NCI-H524 (cell line): Measurements from ENCODE around the gene PNPLA2.
A peak's percentile ranks its signal among the peaks of the same experiment; 100 is the strongest.

ENCODE experiments used
- DNase-seq, 2 experiments: peaks; one replicate each; lab custom pipeline; 2025; lab: John Stamatoyannopoulos, UW

PNPLA2 gene

DNA sequence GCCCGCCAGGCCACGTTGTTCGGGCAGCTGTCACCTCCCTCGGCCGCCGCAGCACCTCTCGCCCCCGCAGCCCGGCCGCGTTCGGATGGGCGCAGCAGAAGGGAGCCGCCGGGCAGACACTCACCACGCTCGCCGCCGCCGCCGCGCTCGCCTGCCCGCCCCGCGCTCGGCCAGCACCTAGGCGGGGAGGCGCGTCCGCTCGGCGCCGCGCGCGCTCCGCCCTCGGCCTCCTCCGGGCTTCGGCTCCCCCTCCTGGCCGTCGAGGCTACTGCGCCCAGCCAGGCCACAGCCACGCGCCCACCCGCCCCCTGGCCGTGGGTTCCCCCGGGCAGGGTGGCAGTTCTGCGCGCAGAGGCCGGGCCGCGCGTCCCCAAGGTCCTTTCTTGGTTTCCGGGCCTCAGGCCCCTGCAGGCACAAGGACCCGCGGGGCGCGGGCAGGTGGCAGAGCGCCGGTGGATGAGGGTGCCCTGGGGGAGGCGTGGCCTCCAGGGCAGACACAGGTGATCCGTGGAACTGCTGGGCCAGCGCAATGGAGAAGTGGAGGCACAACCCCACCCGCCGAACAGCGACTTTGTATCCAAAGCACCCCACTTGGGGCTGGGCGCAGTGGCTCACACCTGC is 20.5 kb upstream of the PNPLA2 start, which contains the start of gene SLC25A22:
SLC25A22 (minus strand) TSS at position 189 of the 621 bp plus-strand sequence. CDS start 3,275 bp downstream, outside the sequence.
- DNase-seq: peak in 1 of 2 experiments; percentile 67

DNA sequence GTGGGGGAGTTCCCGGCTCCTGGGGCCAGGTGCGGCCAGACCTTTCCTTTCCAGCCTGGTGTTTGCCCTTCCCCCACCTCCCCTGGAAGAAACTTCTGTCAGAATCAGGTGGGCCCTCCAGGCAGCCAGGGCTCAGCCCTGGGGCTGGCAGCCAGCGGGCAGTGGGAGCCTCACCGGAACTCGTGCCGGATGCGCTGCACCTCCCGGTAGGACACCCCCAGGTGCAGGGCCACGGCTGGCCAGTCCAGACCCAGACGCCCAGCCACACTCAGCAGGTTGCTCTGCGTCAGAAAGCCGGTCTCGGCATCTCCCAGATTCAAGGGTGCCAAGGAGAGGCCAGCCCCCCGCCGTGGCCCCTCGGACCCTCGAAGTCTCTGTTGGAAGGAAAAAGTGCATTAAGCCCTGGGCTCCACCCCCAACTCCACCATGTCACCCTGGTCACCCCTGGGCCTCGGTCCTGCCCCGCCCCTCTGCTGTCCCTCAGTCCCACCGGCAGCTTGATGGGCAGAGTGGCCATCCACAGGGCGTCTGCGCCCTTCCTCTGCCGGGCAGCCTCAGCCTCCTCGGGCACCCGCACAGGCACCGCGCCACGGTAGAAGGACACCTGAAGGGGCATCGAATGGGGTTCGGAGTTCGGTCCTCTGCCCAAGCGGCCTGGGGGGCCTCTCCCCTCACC is 18.9 kb upstream of the PNPLA2 start:
- no peak for DNase-seq

DNA sequence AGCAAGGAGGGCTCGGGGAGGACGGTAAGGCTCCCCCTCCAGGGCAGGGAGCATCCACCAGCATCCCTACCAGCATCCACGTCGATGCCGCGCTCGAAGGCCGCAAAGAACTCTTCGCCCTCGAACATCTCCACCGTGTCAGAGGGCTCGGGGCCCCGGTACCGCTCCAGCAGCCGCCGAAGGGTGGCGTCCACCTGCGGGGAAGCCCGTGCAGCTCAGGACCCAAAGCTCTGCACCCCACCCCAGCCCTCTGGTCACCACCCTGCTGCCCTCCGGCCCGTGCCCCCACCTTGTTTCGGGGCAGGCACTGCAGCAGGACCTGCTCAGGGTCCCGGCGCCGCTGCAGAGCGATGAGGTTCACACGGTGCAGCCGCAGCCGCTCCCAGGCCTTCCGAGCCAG is 18.2 kb upstream of the PNPLA2 start:
- DNase-seq: no peak

DNA sequence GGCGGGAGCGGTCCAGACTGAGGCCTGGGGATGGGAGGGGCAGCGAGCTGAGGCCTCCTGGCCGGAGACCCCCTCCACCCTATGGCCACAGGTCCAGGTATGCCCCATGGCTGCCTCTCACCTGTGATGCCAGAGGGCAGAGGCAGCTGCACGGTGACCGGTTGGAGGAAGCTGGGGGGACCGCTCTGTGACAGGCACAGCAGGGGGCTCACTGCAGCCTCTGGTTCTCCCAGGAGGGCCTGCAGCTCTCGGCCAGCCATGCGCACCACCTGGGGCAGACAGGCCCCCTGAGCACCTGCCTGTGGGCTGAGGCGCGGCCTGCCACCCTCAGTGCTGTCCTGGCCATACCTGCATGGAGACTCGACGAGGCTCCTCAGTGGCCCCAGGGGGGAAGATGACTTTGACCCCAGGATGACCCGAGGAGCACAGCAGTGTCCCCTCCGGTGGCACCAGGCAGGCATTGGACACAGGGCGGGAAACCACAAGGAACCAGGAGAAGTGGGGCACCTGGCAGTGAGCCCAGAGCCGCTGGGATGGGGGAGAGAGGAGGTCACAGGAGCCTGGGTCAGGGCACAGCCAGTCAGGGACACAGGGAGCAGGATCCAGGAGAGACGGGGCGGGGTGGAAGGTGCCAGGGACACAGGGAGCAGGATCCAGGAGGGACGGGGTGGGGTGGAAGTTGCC is 17.5 kb upstream of the PNPLA2 start:
- DNase-seq: no peak

DNA sequence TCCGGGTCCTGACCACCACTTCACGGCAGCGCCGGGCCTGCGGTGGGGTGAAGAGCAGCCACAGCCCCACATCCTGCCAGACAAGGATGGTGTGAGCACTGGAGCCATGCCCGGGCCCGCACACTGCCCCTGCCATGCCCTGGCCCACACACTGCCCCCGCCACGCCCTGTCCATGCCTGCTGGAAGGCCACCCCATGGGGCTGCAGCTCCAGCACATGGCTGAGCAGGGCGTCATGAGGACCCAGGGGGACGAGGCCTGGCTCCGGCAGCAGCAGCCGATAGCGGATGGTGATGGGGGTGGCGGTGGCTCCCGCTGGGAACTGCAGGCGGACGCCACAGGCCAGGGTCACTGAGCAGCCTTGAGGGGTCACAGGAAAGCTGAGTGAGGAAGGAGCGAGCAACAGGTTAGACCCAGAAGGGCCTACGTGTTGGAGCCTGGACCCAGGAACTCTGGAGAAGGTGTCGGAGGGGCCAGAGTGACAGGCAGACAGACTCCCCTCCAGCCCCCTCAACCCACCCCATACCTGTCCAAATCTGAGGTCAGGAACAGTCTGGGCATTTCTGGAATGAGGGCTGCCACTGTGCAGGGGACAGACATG is 16.6 kb upstream of the PNPLA2 start:
- DNase-seq: no peak

DNA sequence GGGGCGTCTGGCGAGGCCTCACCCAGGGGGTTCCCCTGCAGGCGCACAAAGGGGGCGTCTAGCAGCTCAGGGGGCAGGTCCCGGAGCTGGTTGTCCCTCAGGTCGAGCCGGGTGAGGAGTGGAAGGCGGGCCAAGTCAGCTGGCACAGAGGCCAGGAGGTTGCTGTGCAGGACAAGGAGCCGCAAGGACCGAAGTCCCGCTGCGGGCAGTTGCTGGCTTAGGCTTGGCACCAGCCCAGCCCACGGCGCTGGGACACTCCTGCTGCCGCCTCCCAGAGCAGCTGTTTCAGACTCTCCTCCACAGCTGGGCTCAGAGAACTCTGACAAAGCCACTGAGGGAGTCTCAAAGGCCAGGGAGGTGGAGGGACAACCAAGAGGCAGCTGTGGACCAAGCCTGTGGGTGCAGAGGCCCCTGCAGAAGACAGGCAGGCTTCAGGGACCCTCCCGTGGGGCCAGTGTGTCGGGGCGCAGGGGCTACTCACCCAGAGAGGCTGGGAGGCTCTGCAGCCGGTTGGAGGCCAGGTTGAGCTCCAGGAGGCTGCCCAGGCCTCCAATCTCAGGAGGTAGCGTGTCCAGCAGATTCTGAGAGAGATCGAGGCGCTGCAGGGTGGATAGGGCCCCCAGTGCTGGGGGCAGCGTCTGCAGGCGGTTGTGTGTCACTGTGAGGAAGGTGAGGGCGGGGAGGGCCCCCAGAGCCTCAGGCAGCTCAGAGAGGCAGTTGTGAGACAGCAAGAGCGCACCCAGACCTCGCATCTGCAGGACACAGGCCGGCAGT is 15.8 kb upstream of the PNPLA2 start:
- DNase-seq: no peak

DNA sequence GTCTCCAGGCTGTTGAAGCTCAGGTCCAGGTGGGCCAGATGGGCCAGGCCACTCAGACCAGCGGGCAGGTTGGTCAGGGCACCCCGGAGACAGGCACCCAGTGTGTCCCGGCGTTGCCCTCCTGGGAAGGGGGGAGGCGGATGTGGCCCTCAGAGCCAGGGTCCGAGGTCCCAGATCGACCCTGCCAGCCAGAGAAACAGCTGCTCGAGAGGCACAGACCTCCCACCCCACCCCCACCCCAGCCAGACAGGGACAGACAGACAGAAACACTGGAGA is 15.3 kb upstream of the PNPLA2 start:
- no peak for DNase-seq

DNA sequence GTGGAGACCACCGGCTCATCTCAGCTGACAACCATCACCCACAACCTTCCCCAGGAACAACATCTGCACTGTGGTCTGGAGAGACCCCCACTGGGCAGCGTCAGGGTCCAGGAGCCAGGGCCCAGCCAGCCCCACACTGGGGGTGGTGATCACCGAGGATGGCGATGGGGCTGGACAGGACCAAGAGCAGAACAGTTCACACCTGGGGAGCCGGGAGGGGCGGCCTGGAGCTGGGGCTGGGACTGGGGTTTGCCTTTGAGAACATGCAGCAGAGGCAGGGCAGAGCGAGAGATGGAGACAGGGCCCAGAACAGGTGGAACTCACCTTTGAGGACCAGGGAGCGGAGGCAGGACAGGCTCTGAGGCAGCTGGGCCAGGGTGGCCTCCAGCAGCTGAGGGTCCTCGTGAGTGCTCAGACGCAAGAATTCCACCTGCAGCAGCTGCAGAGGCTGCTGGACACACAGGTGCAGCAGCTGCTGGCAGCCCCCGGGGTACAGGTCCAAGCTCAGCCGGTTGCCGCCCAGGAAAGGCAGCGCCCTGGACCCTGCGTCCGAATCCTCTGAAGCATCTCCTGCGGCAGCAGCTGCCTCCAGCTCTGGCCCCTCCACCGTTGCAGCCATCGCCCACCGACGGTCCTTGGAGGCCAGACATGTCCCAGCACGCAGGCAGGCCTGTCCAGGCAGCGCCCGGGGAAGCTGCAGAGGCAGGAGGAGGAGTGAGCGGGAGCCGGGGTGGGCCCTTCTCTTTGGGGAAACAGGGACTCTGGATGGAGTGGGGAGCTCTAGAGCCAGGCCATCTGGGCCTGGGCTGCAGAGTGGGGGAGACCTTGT is 14.7 kb upstream of the PNPLA2 start:
- DNase-seq: peak in 1 of 2 experiments; percentile 36

DNA sequence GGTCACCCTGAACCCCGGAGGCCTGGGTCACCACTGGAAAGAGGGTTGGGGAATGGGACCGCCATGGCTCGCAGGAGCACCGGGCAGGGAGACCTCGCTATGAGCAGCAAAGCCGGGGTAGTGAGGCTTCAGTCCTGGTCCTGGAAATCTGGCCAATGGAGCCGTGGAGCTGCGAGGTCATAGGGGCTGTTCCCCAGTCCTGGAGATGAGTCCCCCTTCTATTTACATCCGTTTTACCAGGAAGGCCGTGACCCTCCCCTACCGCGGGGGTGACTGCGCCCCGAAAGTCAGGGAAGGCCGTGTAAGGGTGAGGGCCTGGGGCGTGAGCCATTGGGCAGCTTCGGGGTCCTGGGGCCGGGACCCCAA is 14.1 kb upstream of the PNPLA2 start:
- DNase-seq: no peak

DNA sequence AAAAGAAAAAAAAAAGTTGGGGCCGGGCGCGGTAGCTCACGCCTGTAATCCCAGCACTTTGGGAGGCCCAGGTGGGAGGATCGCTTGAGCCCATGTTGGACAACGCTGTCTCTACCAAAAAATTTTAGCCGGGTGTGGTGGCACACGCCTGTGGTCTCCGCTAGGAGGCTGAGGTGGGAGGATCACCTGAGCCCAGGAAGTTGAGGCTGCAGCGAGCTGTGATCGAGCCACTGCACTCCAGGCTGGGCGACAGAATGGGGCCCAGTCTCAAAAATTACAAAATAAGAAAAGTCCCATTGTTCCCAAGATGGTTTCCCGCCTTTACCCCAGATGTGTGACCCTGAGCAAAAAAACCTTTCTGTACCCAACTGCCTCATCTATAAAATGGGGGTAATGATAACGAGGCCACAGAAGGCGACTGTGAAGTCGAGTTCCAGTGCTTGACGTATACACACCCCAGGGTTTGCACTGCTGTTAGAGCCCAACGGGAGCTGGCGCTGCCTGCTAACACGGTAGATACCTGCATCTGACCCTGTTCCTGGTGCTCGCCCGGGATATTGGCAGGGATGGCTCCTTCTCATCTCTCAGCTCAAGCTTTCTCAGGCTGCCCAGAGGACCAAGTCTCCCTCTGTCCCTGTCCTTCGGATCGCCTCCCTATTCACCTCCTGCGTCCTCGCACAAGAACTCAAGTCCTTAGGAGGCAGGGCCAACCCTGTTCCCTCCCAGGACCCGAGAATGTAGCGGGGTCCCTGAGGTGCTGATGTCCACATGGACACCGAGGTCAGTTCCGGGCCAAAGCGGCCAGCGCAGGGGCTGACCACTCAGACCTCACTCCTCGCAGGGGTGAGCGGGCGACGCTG is 10.1 kb upstream of the PNPLA2 start:
- DNase-seq: no peak

DNA sequence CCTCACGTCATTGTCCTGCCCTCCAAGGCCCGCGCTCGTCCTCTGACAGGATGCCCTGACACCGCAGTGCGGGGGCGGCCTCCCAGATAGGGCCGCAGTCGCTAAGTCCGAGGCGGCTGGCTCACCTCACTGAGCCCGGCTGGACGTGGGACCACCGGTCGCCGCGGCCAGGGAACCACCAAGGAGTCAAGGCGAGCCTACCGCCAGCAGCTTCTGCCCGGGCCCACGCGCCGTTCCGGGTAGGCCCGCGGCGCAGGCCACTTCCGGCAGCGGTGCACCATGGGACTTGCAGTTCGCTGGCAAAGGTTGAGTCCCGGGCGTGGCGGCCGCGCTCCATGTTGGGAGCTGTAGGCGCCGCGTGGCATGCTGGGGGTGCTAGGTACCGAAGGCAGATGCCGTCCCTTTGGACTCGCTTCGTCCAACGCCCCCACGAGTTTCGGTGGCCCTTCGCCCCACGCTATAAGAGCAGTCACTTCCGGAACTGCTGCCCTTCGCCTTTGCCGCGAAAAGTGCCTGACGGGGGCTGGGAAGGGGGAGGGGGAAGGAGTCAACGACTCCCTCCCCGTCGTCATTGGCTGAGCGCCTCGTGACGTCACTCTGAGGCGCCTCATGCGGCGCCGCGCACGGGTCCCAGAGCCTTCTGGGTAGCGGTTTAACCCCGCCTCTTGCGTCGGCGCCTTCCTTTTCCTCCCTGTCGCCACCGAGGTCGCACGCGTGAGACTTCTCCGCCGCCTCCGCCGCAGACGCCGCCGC is 9.3 kb upstream of the PNPLA2 start, which contains the start of gene RPLP2:
RPLP2 (plus strand) TSS at position 681 of the 753 bp plus-strand sequence. CDS start 268 bp downstream, outside the sequence.
- peak; percentile 96 to 98 for DNase-seq

DNA sequence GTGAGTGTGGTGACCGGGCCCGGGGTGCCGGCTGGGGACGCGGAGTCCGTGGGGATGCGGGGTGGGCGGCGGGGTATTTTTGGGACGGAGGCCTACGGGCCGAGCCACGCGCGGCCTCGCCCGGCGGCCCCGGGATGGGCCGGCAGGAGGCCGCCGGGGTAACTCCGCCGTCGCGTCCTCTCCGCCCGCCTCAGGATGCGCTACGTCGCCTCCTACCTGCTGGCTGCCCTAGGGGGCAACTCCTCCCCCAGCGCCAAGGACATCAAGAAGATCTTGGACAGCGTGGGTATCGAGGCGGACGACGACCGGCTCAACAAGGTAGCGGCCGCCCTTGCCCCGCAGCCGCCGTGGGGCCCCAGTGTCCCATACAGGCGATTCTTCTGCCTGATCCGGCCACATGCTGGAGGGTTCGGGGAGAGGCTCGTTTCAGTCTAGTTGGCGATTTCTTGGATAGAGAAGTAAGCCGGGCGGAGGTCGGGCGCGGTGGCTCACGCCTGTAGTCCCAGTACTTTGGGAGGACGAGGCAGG is 8.6 kb upstream of the PNPLA2 start:
- DNase-seq: no peak

DNA sequence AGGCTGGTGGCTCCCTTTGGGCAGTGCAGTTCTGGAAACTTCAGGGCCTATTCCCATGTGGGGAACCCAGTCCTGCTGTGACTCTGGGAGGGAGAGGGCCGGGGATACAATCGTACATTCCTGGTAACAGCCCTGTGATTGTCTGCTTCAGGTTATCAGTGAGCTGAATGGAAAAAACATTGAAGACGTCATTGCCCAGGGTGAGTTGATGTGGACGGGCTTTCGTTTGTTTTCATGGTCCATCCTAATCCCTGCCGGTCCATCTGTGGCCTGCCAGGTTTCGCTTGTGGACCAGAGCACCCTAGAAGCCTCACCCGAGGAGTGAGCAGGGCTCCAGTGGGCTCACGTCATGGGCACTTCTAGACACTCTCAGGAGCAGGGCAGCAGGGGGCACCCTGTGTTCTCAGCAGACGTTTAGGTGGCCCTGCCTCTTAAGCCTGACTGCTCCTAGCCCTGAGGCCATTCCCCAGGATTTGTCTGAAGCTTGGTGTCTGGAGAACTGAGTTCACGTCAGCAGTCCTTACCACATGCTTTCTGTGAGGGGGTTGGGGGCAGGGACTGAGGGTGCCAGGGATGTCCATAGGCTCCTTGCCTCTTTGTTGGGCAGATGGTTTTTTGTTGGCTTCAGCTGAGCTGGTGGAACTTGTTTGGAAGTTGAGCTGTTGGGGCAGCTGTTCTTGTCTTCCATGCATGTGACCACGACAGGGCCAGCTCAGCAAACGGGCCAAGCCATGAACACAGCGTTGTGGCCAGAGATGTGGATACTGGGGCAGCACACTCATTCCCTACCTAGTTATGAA is 7.1 kb upstream of the PNPLA2 start:
- no peak for DNase-seq

DNA sequence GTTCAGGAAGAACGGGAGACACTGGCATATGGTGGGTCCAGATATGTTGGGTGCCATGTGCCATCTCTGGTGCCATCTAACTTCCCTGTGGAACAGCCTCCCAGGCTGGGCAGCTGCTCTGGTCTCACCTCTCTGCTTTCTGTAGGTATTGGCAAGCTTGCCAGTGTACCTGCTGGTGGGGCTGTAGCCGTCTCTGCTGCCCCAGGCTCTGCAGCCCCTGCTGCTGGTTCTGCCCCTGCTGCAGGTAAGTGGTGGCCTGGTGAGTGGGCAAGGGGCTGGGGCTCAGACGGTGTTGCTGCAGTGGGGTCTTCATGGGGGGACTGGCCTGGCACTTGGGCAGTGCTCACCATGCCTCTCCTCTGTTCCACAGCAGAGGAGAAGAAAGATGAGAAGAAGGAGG is 6.3 kb upstream of the PNPLA2 start:
- no peak for DNase-seq

DNA sequence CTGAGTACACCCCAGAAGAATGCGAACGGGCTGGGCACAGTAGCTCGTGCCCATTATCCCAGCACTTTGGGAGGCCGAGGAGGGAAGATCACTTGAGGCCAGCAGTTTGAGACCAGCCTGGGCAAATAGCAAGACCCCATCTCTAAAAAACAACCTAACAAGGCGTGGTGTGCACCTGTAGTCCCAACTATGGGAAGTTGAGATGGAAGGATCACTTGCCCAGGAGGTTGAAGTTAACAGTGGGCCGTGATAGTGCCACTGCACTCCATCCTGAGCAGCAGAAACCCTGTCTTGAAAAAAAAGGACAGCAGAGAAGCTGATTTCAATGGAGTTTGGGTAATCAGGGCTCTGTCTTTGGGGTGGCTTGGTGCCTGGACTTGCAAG is 5.7 kb upstream of the PNPLA2 start:
- no peak for DNase-seq

DNA sequence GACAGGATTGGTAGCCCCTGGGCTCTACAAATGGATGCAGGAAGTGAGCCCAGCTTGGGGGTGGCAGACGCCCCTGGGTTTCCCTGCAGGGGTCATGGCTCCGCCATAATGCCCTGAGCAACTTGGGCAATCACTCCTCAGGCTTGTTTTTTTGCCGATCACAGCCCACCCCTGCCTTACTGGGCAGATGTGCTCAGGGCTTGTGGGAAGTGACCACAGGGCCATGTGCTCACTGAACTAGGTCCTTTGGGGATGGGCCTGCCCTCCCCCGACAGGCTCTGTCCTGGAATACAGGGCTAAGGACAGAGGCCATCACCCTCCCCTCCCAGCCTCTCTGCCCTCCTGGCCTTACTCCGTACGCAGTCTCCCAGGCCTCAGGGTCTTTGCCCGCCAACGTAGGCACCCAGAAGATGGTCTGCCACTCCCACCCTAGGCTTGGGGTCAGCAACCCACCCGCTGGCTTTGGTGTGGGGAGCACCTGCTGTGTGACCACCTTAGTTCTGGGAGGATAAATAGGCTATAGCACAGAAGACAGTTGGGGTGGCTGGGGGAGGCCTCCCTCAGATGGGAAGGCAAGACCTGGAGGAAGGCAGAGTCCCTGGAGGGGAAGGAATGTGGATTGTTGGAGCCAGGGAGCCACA is 5.1 kb upstream of the PNPLA2 start:
- DNase-seq: no peak

DNA sequence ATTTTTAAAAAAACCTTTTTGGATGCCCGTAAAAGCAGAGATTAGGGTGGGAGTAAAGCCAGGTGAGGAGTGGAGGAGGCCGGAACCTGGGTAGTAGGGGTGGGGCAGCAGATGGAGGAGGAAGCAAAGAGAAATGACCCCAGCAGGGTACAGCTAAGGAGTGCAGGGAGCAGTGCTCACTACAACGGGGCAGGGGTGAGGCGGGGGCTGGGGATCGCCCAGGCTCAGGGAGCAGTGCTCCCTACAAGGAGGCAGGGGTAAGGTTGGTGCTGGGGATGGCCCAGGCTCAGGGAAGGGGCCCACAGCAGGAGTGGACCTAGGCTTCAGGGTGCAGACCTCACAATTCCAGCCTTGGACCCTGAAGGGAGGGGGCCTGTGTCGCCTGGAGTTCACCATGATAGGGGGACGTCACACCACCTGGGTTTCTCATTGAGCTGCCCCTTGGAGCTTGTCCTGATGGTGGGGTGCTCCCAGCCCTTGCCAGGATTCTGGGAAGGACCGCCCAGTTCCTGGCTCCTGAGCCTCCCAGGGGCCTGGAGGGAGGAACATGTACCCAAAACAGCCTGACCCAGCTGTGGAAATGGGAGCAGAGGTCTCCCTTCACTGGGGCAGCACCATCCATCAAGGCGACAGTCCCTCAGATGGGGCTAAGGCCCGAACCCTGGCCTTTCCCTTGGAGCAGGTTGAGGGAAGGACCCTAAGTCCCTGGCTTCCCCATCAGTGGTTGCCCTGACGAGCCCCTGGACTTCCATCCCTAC is 2.9 kb upstream of the PNPLA2 start:
- no peak for DNase-seq
